NCI-H2029 treated with DMSO at 0.1 percent for 48 hours (cell line): ENCODE measurements around the gene PREX1.

Experiments
- DNase-seq: peaks from one replicate; lab custom pipeline; 2025; lab: John Stamatoyannopoulos, UW

The PREX1 gene

DNA sequence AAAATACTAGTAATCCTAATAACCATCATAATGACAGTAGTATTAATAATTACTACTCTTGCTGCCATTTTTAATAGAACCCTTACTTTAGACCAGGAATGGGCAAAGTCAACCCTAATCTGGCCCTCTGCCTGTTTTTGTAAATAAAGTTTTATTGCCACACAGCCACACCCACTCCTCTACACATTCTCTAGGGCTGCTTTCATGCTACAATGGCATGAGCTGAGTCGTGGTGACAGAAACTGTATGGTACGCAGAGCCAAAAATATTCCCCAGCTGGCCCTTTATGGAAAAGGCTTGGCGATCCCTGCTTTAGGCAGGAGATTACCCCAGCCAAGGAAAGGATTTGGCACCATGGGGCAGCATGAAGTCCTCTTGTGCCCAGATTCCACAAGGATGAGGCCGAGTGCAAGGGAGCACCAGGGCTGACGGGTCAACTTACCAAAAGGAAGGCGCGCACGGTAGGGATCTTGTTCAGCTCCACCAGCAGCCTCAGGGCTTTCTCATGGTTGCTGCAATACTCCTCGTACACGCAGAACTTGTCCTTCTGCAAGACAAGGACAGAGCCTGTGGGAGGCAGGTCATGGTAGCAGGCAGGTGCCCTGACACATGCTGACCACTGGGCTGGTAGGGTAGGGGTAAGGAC lies 93.6 kb downstream of the PREX1 start:
- no peak for DNase-seq

DNA sequence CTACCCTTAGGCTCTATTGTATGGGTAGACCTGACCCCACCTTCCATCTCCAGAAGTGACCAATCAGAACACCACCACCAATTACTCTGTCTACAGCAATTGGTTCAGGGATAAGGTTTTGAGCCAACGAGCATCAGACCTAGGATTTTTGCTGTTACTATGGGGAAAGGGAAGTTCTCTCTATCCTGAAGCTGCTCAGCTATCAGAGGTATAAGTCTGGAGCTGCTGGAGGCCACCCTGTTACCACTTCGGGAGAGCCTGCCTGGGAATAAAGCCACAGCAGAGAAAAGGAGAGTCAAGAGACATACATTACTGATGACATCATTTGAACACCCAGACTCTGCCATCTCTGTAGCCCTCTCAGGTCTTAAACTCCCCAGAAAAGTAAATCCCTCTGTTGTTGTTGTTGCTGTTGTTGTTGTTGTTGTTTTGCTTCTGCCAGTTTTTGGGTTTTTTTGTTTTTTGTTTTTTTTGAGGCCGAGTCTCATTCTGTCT lies 94.5 kb downstream of the PREX1 start:
- DNase-seq: no peak

DNA sequence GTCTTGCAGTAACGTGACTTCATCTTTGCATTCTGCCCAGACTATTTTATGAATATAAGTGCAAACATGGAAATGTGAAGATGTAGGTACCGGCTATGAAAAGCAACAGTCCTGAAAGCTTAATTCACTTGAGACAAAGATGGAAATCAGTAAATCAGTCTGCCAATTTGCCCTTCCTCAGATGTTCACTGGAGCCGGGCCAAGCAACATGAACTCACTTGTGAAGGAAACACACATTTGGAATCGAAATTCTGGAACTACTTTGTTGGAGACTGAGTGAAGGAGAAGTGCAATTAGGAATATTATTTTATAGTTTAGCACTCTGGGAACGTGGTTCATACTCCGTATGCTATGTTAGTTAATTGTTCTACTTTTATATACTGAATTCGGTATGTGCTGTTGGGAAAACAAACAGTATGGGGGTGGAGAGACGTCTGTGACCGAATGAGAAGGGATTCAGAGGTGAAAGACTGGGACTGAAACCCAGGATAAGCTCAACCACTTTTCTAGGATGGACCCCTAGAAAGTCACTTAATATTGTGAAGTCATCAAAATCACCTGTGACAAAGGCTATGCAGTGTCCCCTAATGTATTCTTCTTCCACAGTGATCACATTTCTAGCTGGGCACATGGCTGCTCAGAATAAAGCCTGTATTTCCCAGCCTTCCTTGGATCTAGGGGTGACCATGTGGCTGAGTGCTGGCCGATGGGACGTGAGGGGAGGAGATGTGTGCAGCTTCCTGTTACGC lies 95.5 kb downstream of the PREX1 start:
- DNase-seq: no peak

DNA sequence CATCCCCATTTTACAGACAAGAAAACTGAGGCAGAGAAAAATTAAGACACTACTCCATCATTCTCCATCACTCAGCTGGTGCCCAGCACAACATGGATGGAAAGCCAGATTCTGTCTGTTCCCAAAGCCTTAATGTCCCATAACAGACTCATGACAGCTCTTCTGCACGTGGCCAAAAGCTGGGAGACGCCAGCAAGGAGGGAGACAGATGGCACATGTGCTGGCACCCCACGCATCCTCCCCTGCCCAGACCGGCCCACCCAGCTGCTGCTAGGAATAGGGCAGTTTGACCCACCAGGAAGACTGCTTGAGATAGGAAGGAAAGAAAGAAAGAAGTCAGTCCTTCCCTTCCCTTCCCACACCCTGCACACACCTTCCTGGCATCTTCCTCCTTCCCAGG lies 96.3 kb downstream of the PREX1 start:
- no peak for DNase-seq

DNA sequence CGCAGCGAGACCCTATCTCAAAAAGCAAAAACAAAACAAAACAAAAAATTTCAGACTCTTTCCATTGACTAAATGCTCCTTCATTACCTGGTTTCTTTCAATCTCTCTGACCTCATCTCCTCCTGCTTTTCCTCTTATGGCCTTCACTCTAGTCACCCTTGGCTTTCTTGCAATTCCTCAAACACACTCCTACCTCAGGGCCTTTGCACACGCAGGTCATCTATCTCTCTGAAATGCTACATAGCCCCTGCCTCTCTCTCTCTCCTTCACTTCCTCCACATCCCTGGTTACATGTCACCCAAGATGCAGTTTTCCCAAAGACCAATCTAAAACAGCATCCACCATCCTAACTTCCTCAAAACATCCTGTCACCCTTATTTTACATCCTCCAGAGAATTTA lies 96.8 kb downstream of the PREX1 start:
- no peak for DNase-seq

DNA sequence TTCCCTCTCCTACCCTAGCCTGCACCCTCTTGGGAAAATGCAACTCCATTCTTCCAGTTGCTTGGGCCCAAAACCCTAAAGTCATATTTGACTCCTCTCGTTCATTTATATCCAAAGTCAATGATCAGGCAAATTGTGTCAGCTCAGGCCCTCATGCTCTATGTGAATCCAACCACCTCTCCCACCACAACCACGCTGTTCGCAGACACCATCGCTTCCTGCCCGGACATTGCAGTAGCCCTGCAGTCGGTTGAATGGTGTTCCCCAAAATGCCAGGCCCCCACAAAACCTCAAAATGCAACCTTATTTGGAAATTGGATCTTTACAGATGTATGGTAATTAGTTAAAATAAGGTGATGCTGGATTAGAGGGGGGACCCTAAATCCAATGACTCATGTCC lies 98.3 kb downstream of the PREX1 start:
- no peak for DNase-seq

DNA sequence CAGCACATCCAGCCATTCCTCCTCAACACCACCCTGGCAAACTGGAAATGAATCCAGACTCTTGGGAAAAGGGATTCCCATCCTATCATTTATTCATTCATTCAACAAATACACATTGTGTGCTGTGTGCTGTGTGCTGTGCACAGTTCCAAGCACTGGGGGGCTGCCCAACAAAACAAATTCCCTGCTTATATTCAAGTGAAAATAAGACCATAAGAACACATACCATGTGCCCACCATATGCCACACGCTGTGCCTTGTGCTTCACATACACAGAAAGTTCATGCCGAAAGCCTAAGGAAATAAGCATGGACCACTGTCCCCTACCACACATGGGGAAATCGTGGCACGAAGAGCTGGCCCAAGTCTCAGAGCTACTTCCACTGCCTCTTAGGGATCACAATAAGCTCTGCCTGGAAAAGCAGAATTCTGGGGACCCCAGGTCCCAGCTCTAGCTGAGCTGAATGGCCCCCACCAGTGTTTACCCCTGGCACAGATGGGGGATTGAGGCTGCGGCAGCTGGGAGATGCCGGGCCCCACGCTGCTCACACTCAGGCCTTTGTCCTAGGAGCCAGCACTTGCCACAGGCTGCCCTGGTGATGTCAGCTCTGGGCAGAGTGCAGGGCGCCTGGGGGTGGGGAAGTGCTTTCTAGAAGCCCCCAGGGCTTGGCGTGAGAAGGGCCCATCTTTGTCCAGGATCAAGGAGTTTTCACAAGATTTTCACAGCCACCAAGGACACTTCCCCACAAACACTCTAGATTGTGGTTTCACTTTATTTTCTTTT lies 99.6 kb downstream of the PREX1 start:
- no peak for DNase-seq

DNA sequence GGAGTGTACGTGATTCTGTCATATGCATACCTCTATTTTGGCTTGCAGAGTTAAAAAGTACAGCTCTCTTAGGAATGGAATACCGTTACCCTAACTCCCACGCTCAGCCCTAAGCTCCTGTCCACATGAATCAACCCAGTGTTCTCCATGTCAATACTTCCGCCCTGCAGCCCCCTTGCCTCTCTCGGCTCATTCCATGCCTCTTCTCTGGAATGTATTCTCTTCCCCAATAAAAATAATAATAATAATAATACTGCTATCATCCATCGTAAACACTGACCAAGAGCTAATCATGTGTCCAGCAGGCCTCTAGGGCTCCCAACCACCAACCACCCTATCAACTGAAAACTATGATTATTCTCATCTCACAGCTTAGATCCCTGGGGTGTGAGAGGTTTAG lies 100.6 kb downstream of the PREX1 start:
- DNase-seq: no peak

DNA sequence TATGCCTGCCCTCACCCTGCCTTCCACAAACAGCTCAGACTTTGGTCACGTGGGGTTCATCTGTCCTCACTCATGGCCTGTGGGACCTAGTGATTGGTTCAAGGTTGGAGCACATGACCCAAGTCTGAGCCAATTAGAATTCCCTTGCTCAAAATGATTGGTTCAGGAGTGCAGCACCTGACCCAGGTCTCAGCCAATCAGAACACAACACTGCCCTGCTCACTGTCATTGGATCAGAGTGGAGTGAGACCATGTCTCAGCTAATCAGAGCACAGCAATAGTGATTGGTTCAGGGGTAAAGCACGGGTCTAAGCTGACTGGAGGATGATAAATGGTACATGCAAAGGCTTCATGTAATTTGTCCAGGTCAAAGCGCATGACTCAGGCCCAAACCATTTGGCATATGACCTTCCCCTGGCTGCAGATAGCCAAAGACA lies 102.2 kb downstream of the PREX1 start:
- no peak for DNase-seq

DNA sequence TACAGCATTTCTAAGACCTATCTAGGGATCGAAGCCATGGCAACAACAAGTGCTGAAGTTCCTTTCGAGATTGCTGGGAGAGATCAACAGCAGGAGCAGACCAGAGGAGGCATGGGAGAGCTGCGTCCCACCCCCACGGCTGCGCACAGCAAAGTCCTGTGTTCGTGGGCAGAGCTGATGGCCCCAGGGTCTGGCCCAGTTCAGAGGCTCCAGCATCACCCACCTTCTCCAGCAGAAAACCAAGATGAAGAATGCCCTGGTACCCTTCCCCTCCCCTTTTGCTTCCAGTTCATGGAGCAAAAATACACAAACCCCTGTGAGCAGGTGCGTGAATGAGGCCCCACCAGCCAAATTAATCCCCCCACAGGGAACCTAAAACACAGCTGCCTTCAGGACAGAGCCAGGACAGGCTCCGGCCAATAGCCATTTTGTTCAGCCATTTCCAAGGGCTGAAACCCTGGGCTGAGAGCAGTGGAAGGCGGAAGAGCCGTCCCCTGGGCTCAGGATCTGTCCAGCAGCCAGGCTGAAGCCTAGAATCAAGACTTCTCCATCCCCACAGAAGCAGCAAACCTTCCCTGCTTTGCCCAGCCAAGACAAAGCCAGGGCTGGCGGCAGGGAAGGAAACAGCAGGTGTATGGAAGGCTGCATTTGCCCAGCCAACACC lies 102.8 kb downstream of the PREX1 start:
- no peak for DNase-seq

DNA sequence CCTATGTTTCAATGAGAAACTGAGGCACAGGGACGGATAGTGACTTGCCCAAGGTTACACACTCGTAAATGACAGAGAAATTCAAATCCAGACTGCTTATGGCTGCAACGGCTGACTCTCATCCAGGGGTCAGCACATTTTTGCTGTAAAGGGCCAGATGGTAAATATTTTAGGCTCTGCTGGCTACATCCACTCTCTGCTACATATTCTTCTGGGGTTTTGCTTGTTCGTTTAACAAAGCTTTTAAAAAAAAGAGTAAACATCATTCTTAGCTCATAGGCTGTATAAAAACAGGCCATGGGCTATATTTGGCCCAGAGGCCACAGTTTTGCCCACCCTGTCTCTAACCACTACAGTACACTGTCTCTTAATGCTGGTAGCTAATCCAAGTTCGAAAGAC lies 103.4 kb downstream of the PREX1 start:
- DNase-seq: no peak

DNA sequence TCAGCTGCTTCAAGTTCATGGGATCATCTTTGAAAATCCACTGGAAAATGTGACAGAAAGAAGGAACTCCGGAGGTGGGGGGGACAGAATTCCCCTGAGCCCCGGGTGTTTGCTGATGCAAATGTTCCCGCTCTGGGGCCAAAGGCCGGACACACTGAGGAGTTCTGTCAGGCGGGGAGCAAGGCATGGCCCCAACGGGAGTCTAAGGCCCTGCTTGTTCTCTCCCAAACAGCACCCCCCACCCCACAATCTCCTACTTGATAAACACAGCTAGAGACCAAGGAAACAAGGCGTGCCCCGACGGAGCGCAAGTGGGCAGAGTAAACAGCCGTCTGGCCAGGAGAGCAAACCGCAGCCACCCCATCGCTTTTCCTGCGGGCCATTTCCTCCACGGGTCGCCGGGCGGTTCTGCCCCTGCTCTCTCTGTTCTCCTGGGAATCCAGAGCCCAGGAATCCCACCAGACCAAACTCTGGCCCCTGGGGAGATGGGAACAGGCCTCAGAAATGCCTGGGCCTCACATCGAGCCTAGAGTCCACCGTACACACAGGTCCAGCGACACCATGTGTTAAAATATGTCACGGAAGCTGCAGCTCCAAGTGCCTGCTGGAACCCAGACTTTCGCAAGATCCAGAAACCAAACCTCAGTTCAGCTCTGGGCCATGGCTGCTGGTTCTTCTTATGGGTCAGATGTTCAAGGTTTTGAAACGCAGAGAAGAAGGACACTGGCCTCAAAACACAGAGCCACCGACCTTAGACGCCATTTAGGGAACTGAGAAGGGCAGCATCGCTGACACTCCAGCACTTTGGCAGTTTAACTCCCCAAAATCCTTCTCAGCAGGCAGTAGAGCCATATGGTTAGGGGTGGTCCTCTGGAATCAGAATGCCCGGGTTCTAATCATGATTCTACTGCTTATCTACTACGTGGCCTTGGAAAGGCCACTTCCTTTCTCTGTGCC lies 104.2 kb downstream of the PREX1 start:
- no peak for DNase-seq

DNA sequence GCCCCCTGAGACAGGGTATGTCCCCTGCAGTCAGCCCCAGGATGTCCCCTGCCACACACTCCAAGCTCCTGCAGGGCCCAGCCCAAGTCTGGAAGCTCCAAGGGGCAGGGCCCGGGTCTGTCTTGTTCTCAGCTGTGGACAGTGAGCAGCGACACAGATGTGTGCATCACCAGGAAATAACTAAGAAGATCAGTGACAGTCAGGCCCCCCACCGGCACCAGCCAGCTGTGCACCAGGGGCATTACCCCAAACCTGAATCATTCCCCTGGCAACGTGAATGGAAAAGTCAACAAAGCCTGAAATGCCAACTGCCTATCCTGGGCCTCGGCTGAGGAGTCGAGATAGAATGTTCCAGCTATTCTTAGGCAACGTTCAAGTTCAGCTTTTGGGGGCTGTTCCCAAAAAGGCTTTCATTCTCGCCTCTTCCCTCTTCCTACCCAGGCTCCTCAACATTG lies 105.0 kb downstream of the PREX1 start:
- no peak for DNase-seq

DNA sequence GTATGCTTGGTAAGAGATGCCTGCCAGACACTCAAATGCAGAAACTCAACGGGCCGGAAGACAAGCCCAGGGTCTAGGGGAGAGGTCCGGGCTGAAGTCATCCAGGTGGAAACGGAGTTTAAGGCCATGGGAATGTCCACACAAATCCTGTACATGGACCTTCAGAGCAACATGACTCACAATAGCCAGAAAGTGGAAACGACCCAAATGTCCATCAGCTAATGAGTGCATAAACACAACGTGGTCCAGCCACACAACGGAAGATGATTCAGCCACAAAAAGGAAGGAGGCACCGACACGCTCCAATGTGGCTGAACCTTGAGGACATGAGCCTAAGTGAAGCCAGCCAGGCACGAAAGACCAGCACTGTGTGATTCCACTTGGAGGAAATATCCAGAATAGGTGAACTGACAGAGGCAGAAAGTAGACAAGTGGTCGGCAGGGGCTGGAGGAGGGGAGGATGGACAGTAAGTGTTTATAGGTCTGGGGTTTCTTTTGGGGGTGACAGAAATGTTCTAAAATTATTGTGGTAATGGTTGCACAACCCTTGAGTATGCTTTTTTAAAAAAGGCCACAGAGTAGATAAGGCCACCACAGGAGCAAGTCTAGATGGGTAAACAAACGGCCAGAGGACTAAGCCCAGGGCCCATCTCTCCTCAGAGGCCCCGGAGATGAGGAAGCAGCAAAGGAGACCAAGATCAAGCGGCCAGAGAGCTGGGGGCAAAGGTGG lies 105.6 kb downstream of the PREX1 start:
- no peak for DNase-seq

DNA sequence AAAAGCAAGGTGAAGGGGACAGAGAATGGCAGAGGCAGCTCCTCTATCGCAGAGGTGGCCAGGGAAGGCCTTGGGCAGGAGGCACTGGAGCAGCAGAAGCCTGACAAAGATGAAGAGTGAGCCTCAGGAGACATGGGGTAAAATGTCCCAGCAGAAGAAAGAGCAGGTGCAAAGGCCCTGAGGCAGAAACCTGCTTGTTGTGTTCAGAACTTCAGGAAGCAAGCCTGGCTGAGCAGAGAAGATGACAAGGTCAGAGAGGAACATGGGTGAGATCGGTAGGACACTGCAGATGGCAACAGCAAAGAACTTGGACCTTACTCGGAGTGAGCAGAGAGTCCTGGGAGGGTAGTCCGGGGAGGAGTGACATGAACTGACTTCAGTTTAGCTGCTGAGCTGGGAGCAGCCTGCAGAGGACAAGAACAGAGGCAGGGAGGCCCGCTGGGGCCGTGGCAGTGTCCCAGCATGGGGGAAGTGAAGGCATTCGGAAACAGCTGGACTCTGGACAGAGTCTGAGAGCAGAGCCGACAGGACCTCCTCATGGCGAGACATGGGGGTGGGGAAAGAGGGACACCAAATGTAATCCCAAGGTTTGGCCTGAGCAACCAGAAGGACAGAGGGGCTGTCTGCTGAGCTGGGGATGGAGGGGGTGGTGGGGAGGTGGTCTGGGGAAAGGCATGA lies 106.3 kb downstream of the PREX1 start:
- no peak for DNase-seq

DNA sequence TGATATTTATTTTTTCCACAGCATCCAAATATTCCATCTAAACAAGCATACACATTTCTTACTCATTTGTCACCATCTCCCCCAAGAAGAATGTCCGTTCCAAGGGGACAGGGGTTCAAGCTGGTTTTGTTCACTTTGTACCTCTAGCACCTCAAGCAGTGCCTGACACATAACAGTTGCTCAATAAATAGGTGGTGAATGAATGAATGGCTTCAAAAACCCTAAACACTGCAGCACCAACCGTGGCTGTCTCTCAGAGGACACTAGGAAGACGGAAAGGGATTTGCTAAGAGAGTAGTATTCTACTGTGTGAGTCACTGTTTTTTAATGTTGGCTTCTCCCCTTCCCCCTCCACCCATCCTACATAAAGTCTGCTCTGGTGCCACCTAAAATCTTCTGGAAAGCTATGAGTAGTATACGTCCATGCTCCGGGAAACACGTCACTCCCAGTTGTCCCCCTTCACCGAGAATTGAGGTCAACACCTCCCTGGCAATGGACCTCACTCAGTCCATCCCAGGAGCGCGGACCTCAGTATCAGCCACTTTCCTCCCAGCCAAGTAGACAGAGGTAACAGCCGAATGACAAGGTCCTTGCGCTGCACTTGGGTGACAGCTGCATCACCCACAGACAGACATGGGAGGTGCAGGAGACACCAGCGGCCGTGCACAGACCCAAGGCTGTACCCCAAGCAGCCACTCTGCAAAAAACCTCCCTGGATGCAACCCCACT lies 107.4 kb downstream of the PREX1 start:
- no peak for DNase-seq

DNA sequence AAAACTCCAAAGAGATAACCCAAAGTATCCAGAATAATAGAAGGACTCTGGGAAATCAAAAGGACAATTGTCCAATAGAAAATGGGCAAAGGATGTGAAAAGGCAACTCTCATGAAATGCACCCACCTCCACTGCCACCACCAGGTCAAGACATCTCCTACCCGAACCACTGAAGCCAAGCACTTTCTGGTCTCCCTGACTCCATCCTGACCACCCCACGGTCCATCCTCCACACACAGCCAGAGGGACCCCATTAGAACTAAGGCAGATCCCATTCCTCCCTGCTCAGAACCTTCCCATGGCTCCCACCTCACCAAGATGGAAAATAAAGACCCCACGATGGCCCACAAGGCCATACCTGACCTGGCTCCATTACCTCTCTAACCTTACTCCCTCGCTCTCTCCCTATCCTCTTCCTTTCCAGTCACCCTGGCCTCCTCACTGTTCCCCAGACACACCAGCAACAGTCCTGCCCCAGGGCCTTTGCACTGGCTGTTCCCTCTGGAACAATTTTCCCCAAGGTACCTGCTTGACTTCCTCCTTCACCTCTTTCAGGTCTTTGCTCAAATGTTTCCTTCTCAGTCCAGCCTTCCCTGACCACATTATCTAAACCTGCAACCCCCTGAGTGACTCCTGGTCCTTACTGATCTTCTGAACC lies 108.1 kb downstream of the PREX1 start:
- DNase-seq: no peak

DNA sequence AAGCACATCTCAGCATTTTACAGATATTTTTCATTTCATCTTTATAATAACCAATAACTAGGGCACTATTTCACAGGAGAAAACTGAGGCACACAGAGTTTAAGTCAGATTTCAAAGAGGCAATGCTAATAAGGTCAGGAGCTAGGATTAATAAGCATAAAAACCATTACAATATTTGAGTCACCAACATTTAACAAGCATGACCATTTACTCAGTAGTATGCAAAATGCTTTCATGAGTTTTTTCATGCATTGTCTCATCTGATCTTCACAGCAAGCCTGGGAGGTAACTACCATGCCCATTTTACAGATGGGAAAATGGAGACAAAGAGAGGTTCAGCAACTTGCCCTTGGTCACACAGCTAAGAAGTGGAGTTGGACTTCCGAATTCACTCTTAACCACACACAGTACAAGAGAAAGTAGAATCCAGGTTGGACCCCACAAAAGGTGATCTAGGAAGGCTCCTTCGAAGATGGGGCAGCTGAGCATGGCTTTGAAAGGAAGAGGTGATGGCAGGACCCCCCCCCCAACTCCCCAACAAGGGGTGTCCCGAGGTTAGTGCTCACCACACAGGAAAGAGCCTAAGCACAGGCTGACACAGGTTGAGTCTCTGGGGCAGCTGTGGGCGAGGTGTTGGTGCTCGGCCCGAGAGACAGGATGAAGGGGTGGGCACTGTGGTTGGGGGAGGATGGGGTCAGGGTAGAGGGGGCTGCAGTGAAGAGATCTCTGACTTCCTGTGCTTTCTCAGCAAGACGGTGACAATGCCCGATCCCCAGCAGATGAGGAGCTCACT lies 108.8 kb downstream of the PREX1 start:
- DNase-seq: no peak
